Prostate gland (tissue), 2 donors: ENCODE results near the gene XPNPEP3. TPM values are rescaled to one million over a fixed set of nuclear protein-coding genes. Genes with fewer than 3 reads are reported as not detected.

Source experiments
- DNase-seq: peaks from one replicate; pipeline ENCODE4 v3.0.0-alpha.2; 2019; ENCODE audit warnings: low spot score
- H3K27ac ChIP-seq, 2 donors: fragments of 200-600 bp; sonication (generic); 2 replicates each; pipeline ENCODE4 v1.5.1; 2017 to 2019
- H3K27me3 ChIP-seq: fragments of 200-600 bp; sonication (generic); replicated peaks from 2 replicates; pipeline ENCODE4 v1.5.1; 2019; ENCODE audit not compliant: insufficient read depth
- H3K36me3 ChIP-seq, 2 donors: fragments of 200-600 bp; sonication (generic); 1 replicate in 1 of 2; 2 replicates in 1 of 2; pipeline versions ENCODE4 v1.5.1 to v1.8.1; 2017 to 2019
- H3K4me1 ChIP-seq: fragments of 200-600 bp; sonication (generic); replicated peaks from 2 replicates; pipeline ENCODE4 v1.5.1; 2019
- H3K4me3 ChIP-seq, 2 donors: fragments of 200-600 bp; sonication (generic); 2 replicates each; pipeline ENCODE4 v1.5.1; 2017 to 2019
- H3K9me3 ChIP-seq: fragments of 200-600 bp; sonication (generic); 2 replicates; pipeline ENCODE4 v1.5.1; 2017
- CTCF ChIP-seq, 4 experiments: fragments of 200-600 bp in 2 of 4; fragments of 450-650 bp in 2 of 4; sonication (generic) in 2 of 4; IDR thresholded peaks; 1 replicate in 3 of 4; 2 replicates in 1 of 4; pipeline ENCODE4 v1.5.1; 2016 to 2019; ENCODE audit warnings: antibody characterized with exemption in 4 of 4, mild to moderate bottlenecking in 2 of 4, moderate library complexity in 2 of 4
- POLR2A ChIP-seq: fragments of 450-650 bp; IDR thresholded peaks from one replicate; pipeline ENCODE4 v1.6.1; 2016; ENCODE audit warnings: antibody characterized with exemption, mild to moderate bottlenecking
- POLR2AphosphoS5 ChIP-seq: sonication (generic); formaldehyde crosslinking; IDR thresholded peaks from one replicate; pipeline ENCODE4 v1.6.1; 2017; ENCODE audit warnings: antibody characterized with exemption
- WGBS: methylation state at CpG from one replicate; pipeline ENCODE4 v1.1.5; 2018; 5-methylcytosine and 5-hydroxymethylcytosine counted together
- intact Hi-C: fragments of 100-400 bp; cut with DNase I; formaldehyde crosslinking; loops from one replicate; pipeline ENCODE4 v1.14.2; 2022
- total RNA-seq, 2 donors: library from RNA; depleted of rRNA; stranded (reverse); fragments of >200 nt; gene quantifications; one replicate each; pipeline ENCODE4 v1.1.0, GENCODE V29; 2016

XPNPEP3 gene
- total RNA-seq, 2 donors from 2014 or later = 10.5 to 19.2 TPM

GRCh38 chr22:40889116-40889515, 32.2 kb downstream of the XPNPEP3 start:
- Histone ChIP-seq H3K27ac (no peak overlapping the region), H3K36me3 (no peaks in the 10 kb centered on the region), H3K4me3 (no peak overlapping the region), H3K4me1 (no peaks in the 10 kb centered on the region), H3K27me3 (no peaks in the 10 kb centered on the region), H3K9me3 (no peaks in the 10 kb centered on the region)
- intact Hi-C loops = no loop called here
- DNase-seq = no peak
- no peak for TF ChIP-seq POLR2AphosphoS5
- no peak for TF ChIP-seq POLR2A
- TF ChIP-seq CTCF (IDR thresholded peaks at IDR 0.05) = no peak

GRCh38 chr22:40890881-40891280, 33.9 kb downstream of the XPNPEP3 start:
- DNase-seq = no peak
- H3K27ac ChIP-seq = no peak overlapping the region
- intact Hi-C loops = loop anchor here (10.0 kb wide), 1 partner anchor 206 kb away; no protein-coding TSS in a partner anchor
- no peak overlapping the region for H3K4me3 ChIP-seq
- no peaks in the 10 kb centered on the region for H3K36me3 ChIP-seq
- 89% methylated on average over 3 of the region's 3 CpGs for WGBS
- H3K27me3 ChIP-seq = no peaks in the 10 kb centered on the region
- no peaks in the 10 kb centered on the region for H3K4me1 ChIP-seq
- no peaks in the 10 kb centered on the region for H3K9me3 ChIP-seq
- TF ChIP-seq POLR2A (no peak), CTCF (IDR thresholded peaks at IDR 0.05) (no peak), POLR2AphosphoS5 (no peak)

DNA sequence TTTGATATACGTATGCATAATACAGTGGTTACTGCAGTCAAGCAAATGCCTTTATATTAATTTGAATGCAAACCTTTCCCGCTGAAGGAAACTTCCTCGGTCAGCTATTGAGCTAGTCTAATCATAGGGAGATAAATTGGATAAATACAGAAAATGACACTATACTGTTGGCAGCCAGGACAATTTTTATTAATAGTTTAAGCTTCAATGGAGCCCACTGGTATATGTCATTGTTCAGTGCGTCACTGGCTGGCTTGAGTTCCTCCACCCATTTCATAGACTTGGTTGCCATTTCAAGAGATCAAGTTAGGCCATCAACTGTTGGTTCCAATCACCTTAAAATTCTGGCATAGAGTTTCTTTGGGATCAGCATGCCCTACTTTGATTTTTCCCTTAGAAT, 37.5 kb downstream of the XPNPEP3 start:
- Histone ChIP-seq H3K9me3 (no peaks in the 10 kb centered on the region), H3K27ac (no peak overlapping the region), H3K27me3 (no peaks in the 10 kb centered on the region), H3K4me1 (no peaks in the 10 kb centered on the region), H3K4me3 (no peak overlapping the region), H3K36me3 (no peaks in the 10 kb centered on the region)
- WGBS = 94% methylated on average over 4 of the region's 4 CpGs
- no peak for TF ChIP-seq CTCF (IDR thresholded peaks at IDR 0.05)
- TF ChIP-seq POLR2A = no peak
- no peak for TF ChIP-seq POLR2AphosphoS5
- intact Hi-C loops = loop anchor here (10.0 kb wide), 1 partner anchor 210 kb away; no protein-coding TSS in a partner anchor
- no peak for DNase-seq

DNA sequence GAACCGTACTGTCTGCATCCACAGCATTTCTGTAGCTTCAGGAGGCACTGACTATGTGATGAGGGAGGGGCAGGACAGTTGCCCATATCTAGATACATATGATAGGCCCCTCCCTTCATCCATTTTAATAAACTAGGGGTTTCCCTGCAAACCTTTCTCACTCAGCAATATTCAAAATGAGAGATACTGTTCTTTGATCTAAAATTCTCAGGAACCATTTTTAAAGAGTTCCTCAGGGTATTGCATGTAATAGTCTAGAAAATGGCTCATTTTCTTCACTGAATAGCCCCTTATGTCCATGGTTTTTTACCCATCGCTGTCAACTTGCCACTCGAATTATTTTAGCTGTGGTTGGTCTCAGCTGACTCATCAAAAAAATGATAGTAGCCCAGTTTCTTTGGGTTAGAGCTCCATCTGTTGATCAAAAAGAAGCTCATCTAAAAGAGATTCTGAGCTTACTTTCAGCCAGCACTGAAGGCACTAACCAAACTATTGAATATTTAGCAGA, 42.0 kb downstream of the XPNPEP3 start:
- TF ChIP-seq CTCF (IDR thresholded peaks at IDR 0.05) (peak in 2 of 4 experiments; percentile 38 to 50), POLR2AphosphoS5 (no peak)
- Histone ChIP-seq H3K4me1 (no peaks in the 10 kb centered on the region), H3K9me3 (no peaks in the 10 kb centered on the region), H3K27ac (no peak overlapping the region), H3K27me3 (no peaks in the 10 kb centered on the region), H3K4me3 (no peak overlapping the region), H3K36me3 (no peaks in the 10 kb centered on the region)
- 34% methylated on average over 3 of the region's 3 CpGs for WGBS
- DNase-seq = no peak
- intact Hi-C loops = loop anchor here (10.0 kb wide), 1 partner anchor 214 kb away; no protein-coding TSS in a partner anchor

GRCh38 chr22:40904101-40904500, 47.2 kb downstream of the XPNPEP3 start:
- WGBS = 82% methylated on average over 1 of the region's 1 CpG
- H3K36me3 ChIP-seq = no peaks in the 10 kb centered on the region
- intact Hi-C loops = no loop called here
- TF ChIP-seq CTCF (IDR thresholded peaks at IDR 0.05) (no peak), POLR2A (no peak), POLR2AphosphoS5 (no peak)
- no peaks in the 10 kb centered on the region for H3K4me1 ChIP-seq
- no peaks in the 10 kb centered on the region for H3K9me3 ChIP-seq
- H3K27ac ChIP-seq = no peak overlapping the region
- no peak for DNase-seq
- H3K4me3 ChIP-seq = no peak overlapping the region
- no peaks in the 10 kb centered on the region for H3K27me3 ChIP-seq
